ENCODE results near the gene NGEF. TPM values are rescaled to one million over a fixed set of nuclear protein-coding genes. Genes with fewer than 3 reads are reported as not detected.

NGEF gene
- total RNA-seq, 1 donor from 2014 or later, result 0.16 TPM

GRCh38 chr2:232986155-232986554, 26.9 kb downstream of the NGEF start:
- Histone ChIP-seq H3K36me3 (no peaks in the 10 kb centered on the region), H3K27ac (replicated peaks) (no peak overlapping the region), H3K27me3 (ENCODE audit: low read depth) (peaks cover 61% of the 10 kb centered on the region), H3K4me1 (no peaks in the 10 kb centered on the region), H3K9me3 (replicated peaks) (peaks cover 12% of the 10 kb centered on the region), H3K4me3 (no peak overlapping the region)
- DNase-seq, result no peak
- no peak for TF ChIP-seq CTCF (IDR thresholded peaks at IDR 0.05; ENCODE audit: borderline replicate concordance)
- intact Hi-C loops (cut with micrococcal nuclease), result no loop called here

- TF ChIP-seq CTCF (IDR thresholded peaks at IDR 0.05; ENCODE audit: borderline replicate concordance), result no peak
- no peak overlapping the region for H3K4me3 ChIP-seq
- no peak for DNase-seq
- no peaks in the 10 kb centered on the region for H3K36me3 ChIP-seq
- H3K27ac ChIP-seq (replicated peaks), result no peak overlapping the region
- peaks cover 77% of the 10 kb centered on the region for H3K27me3 ChIP-seq (ENCODE audit: low read depth)
- no peaks in the 10 kb centered on the region for H3K4me1 ChIP-seq
- H3K9me3 ChIP-seq (replicated peaks), result peaks cover 12% of the 10 kb centered on the region
- intact Hi-C loops (cut with micrococcal nuclease), result no loop called here
These were observed 28.4 kb downstream of the NGEF start for GRCh38 chr2:232984451-232985207.

- no peak overlapping the region for H3K27ac ChIP-seq (replicated peaks)
- intact Hi-C loops (cut with micrococcal nuclease), result no loop called here
- DNase-seq, result no peak
- H3K27me3 ChIP-seq (ENCODE audit: low read depth), result peaks cover 83% of the 10 kb centered on the region
- TF ChIP-seq CTCF (IDR thresholded peaks at IDR 0.05; ENCODE audit: borderline replicate concordance), result no peak
- H3K4me1 ChIP-seq, result no peaks in the 10 kb centered on the region
- no peaks in the 10 kb centered on the region for H3K36me3 ChIP-seq
- H3K9me3 ChIP-seq (replicated peaks), result peaks cover 12% of the 10 kb centered on the region
- H3K4me3 ChIP-seq, result no peak overlapping the region
These were observed 29.4 kb downstream of the NGEF start for GRCh38 chr2:232983669-232984140.

DNA sequence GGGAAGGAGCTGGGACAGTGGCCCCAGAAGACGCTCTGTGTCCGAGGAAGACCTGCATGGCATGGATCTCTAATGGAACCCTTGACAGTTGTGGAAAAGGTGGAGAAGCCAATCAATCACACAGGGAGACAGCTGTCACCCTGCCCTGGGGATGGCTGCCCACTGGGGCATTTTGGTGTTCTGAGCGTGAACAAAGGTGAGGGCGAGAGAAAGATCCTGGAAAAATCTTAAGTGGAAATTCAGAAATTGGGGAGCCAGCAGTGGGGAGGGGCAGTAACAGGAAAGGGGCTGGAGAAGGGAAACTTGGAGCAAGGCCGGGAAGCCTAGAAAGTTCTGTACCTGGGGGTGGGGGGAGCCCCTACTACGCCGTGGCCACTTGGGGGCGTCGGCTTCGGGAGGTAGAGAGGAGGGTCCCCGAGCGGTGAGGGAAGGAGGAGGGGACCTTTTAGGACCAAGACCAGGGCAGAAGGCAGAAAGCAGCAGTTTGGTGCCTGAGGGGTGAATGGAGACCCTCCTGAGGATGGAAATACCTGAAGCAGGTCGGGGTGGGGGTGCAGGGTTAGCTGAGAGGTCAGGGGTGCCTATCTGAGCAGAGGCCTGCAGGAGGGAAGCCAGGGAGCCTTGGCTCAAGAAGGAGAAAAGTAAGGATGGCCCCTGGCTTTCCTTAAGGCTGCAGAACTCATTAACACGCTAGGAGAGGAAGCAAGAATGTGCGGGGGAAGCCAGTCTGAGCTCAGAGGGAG, 30.0 kb downstream of the NGEF start:
- no peak overlapping the region for H3K4me3 ChIP-seq
- H3K9me3 ChIP-seq (replicated peaks), result peaks cover 12% of the 10 kb centered on the region
- no peak for DNase-seq
- H3K36me3 ChIP-seq, result no peaks in the 10 kb centered on the region
- peaks cover 89% of the 10 kb centered on the region for H3K27me3 ChIP-seq (ENCODE audit: low read depth)
- intact Hi-C loops (cut with micrococcal nuclease), result no loop called here
- no peaks in the 10 kb centered on the region for H3K4me1 ChIP-seq
- H3K27ac ChIP-seq (replicated peaks), result no peak overlapping the region
- TF ChIP-seq CTCF (IDR thresholded peaks at IDR 0.05; ENCODE audit: borderline replicate concordance), result no peak

GRCh38 chr2:232981767-232982360, 31.2 kb downstream of the NGEF start:
- DNase-seq, result no peak
- Histone ChIP-seq H3K27me3 (ENCODE audit: low read depth) (peaks cover 92% of the 10 kb centered on the region), H3K4me1 (no peaks in the 10 kb centered on the region), H3K36me3 (no peaks in the 10 kb centered on the region), H3K9me3 (replicated peaks) (peaks cover 12% of the 10 kb centered on the region), H3K27ac (replicated peaks) (no peak overlapping the region), H3K4me3 (no peak overlapping the region)
- intact Hi-C loops (cut with micrococcal nuclease), result no loop called here
- TF ChIP-seq CTCF (IDR thresholded peaks at IDR 0.05; ENCODE audit: borderline replicate concordance), result no peak

Data from left ventricle myocardium inferior (tissue), 1 donor.